IMR-90 (cell line): ENCODE measurements around the gene TMEM72. TPM values are rescaled to one million over a fixed set of nuclear protein-coding genes. Genes with fewer than 3 reads are reported as not detected.

Experiments
- ATAC-seq: fragments of 200-7000 bp; cut with Tn5 transposase; 2 replicates; pipeline ENCODE4 v1.9.1; 2020; ENCODE audit warnings: low read depth, mild to moderate bottlenecking, moderate library complexity
- BruUV-seq: library from RNA; stranded (reverse); fragments of 400-500 nt; replicated peaks from 2 replicates; lab custom pipeline; 2021; lab: Mats Ljungman, UMichigan
- CTCF ChIA-PET: fragments of 300-600 bp; formaldehyde crosslinking; extraction: SDS; loops from one replicate; lab custom pipeline; 2021; ENCODE audit warnings: antibody characterized with exemption; lab: Yijun Ruan, JAX
- POLR2A ChIA-PET: fragments of 300-600 bp; sonication (Branson Sonifier 250); formaldehyde crosslinking; loops from one replicate; lab custom pipeline; 2022; ENCODE audit warnings: antibody characterized with exemption; ENCODE audit not compliant: unreplicated experiment; lab: Charles Lee
- DNase-seq: peaks from one replicate; pipeline ENCODE4 v3.0.0; 2013
- H2AFZ ChIP-seq: replicated peaks from 2 replicates; pipeline ENCODE3; 2013; ENCODE audit warnings: low read length, mild to moderate bottlenecking; ENCODE audit not compliant: poor library complexity
- H2AK5ac ChIP-seq: 2 replicates; pipeline ENCODE4 v1.6.1; 2013; ENCODE audit warnings: low read depth, low read length, inconsistent platforms
- H2AK9ac ChIP-seq: replicated peaks from 2 replicates; pipeline ENCODE3; 2013; ENCODE audit warnings: mild to moderate bottlenecking, low read depth, low read length, moderate library complexity; ENCODE audit not compliant: poor library complexity
- H2BK120ac ChIP-seq: 2 replicates; pipeline ENCODE4 v1.6.1; 2013; ENCODE audit warnings: low read depth, low read length, inconsistent platforms
- H2BK15ac ChIP-seq: 3 replicates; pipeline ENCODE4 v1.6.1; 2013; ENCODE audit warnings: low read depth, low read length, inconsistent platforms
- H2BK20ac ChIP-seq: 2 replicates; pipeline ENCODE4 v1.6.1; 2013; ENCODE audit warnings: low read depth, mild to moderate bottlenecking, inconsistent platforms, low read length, moderate library complexity
- H2BK5ac ChIP-seq: 2 replicates; pipeline ENCODE4 v1.6.1; 2013; ENCODE audit warnings: mild to moderate bottlenecking, low read depth, low read length, inconsistent platforms; ENCODE audit not compliant: poor library complexity, severe bottlenecking
- H3K14ac ChIP-seq: replicated peaks from 2 replicates; pipeline ENCODE4 v1.6.1; 2013; ENCODE audit warnings: low read depth, low read length, inconsistent platforms
- H3K18ac ChIP-seq: 2 replicates; pipeline ENCODE4 v1.6.1; 2013; ENCODE audit warnings: low read depth, low read length, control low read depth
- H3K23ac ChIP-seq: 2 replicates; pipeline ENCODE4 v1.6.1; 2013; ENCODE audit warnings: low read depth, low read length, inconsistent platforms
- H3K27ac ChIP-seq: 2 replicates; pipeline ENCODE4 v1.5.1; 2013; ENCODE audit warnings: mild to moderate bottlenecking, control low read depth, low read length; ENCODE audit not compliant: insufficient read depth
- H3K27me3 ChIP-seq: 2 replicates; pipeline ENCODE4 v1.6.1; 2013; ENCODE audit warnings: low read length; ENCODE audit not compliant: control insufficient read depth, insufficient read depth
- H3K36me3 ChIP-seq: 2 replicates; pipeline ENCODE4 v1.6.1; 2013; ENCODE audit warnings: low read length, mixed read lengths; ENCODE audit not compliant: control insufficient read depth, insufficient read depth
- H3K4ac ChIP-seq: 2 replicates; pipeline ENCODE4 v1.6.1; 2013; ENCODE audit warnings: low read depth, low read length, inconsistent platforms
- H3K4me1 ChIP-seq: 2 replicates; pipeline ENCODE4 v1.6.1; 2013; ENCODE audit warnings: low read length, mixed read lengths; ENCODE audit not compliant: control insufficient read depth, insufficient read depth
- H3K4me2 ChIP-seq: 2 replicates; pipeline ENCODE4 v1.6.1; 2013; ENCODE audit warnings: low read depth, mild to moderate bottlenecking, control low read depth, low read length, moderate library complexity
- H3K4me3 ChIP-seq: 2 replicates; pipeline ENCODE4 v1.5.1; 2013; ENCODE audit warnings: low read depth, mild to moderate bottlenecking, control low read depth, low read length, moderate library complexity; ENCODE audit not compliant: insufficient read depth
- H3K56ac ChIP-seq: 2 replicates; pipeline ENCODE4 v1.6.1; 2013; ENCODE audit warnings: low read length, inconsistent platforms; ENCODE audit not compliant: insufficient read depth; ENCODE audit errors: extremely low read depth
- H3K79me1 ChIP-seq, 2 experiments: 2 replicates each; pipeline ENCODE4 v1.6.1; 2013; ENCODE audit warnings: low read length in 2 of 2, inconsistent platforms in 1 of 2, low read depth in 1 of 2
- H3K9ac ChIP-seq: 2 replicates; pipeline ENCODE4 v1.6.1; 2013; ENCODE audit warnings: low read depth, low read length, control low read depth
- H3K9me1 ChIP-seq: 2 replicates; pipeline ENCODE4 v1.6.1; 2013; ENCODE audit warnings: low read length, inconsistent platforms; ENCODE audit not compliant: insufficient read depth
- H3K9me3 ChIP-seq: 2 replicates; pipeline ENCODE4 v1.6.1; 2013; ENCODE audit warnings: low read length; ENCODE audit not compliant: control insufficient read depth, insufficient read depth
- H4K20me1 ChIP-seq: 2 replicates; pipeline ENCODE4 v1.6.1; 2013; ENCODE audit warnings: low read length, inconsistent platforms; ENCODE audit not compliant: insufficient read depth
- H4K5ac ChIP-seq: 2 replicates; pipeline ENCODE4 v1.6.1; 2013; ENCODE audit warnings: mild to moderate bottlenecking, low read depth, low read length, control low read depth
- H4K8ac ChIP-seq, 2 experiments: 2 replicates each; pipeline ENCODE4 v1.6.1; 2013; ENCODE audit warnings: low read depth in 2 of 2, low read length in 2 of 2, control low read depth in 1 of 2, inconsistent platforms in 1 of 2
- H4K91ac ChIP-seq: 2 replicates; pipeline ENCODE4 v1.6.1; 2013; ENCODE audit warnings: low read depth, low read length, inconsistent platforms; ENCODE audit not compliant: insufficient read depth
- CEBPB ChIP-seq: IDR thresholded peaks from 2 replicates; pipeline ENCODE4 v1.6.1; 2012; ENCODE audit warnings: low read depth, low read length, improper control_type of control experiment
- CHD1 ChIP-seq: IDR thresholded peaks from 2 replicates; pipeline ENCODE4 v1.6.1; 2012; ENCODE audit warnings: low read depth, low read length, improper control_type of control experiment
- FOS ChIP-seq: fragments of 150-350 bp; IDR thresholded peaks from 2 replicates; pipeline ENCODE4 v1.6.1; 2016; ENCODE audit warnings: low read depth, low read length
- MAFK ChIP-seq: IDR thresholded peaks from 2 replicates; pipeline ENCODE4 v1.6.1; 2012; ENCODE audit warnings: low read depth, low read length, improper control_type of control experiment
- MAZ ChIP-seq: IDR thresholded peaks from 2 replicates; pipeline ENCODE4 v1.6.1; 2012; ENCODE audit warnings: low read depth, mild to moderate bottlenecking, low read length, improper control_type of control experiment, moderate library complexity, borderline replicate concordance
- NFE2L2 ChIP-seq: fragments of 150-350 bp; IDR thresholded peaks from 2 replicates; pipeline ENCODE4 v1.6.1; 2016; ENCODE audit warnings: low read depth, mild to moderate bottlenecking, low read length
- POLR2A ChIP-seq: IDR thresholded peaks from 2 replicates; pipeline ENCODE4 v1.6.1; 2012; ENCODE audit warnings: mild to moderate bottlenecking, low read depth, low read length
- RAD21 ChIP-seq: IDR thresholded peaks from 2 replicates; pipeline ENCODE4 v1.6.1; 2012; ENCODE audit warnings: low read length, improper control_type of control experiment
- RCOR1 ChIP-seq: IDR thresholded peaks from 2 replicates; pipeline ENCODE4 v1.6.1; 2012; ENCODE audit warnings: mild to moderate bottlenecking, low read length, improper control_type of control experiment; ENCODE audit not compliant: insufficient replicate concordance
- RFX5 ChIP-seq: IDR thresholded peaks from 2 replicates; pipeline ENCODE4 v1.8.0; 2012; ENCODE audit warnings: low read depth, mild to moderate bottlenecking, low read length, moderate library complexity
- SMC3 ChIP-seq: fragments of 150-350 bp; IDR thresholded peaks from 2 replicates; pipeline ENCODE4 v1.6.1; 2016; ENCODE audit warnings: low read depth, mild to moderate bottlenecking, antibody characterized with exemption, low read length, moderate library complexity
- WGBS, 2 experiments: methylation state at CpG; one replicate each; pipeline versions ENCODE4 v1.1.5 to v1.1.7; 2013; ENCODE audit warnings: missing lambda C conversion rate in 2 of 2; ENCODE audit not compliant: insufficient read length in 1 of 2; ENCODE audit errors: extremely low coverage in 2 of 2; 5-methylcytosine and 5-hydroxymethylcytosine counted together
- dilution Hi-C: fragments of 300-500 bp; cut with HindIII; formaldehyde crosslinking; loops from one replicate; pipeline ENCODE4 v1.14.3; 2018; ENCODE audit warnings: low sequenced_read_pairs; ENCODE audit not compliant: unreplicated experiment
- in situ Hi-C: fragments of 300-500 bp; cut with MboI; formaldehyde crosslinking; loops from 3 replicates; pipeline ENCODE4 v1.14.3; 2019; ENCODE audit warnings: low sequenced_read_pairs, inconsistent platforms, mixed read lengths
- intact Hi-C: fragments of 100-400 bp; cut with micrococcal nuclease; formaldehyde crosslinking; loops from 2 replicates; pipeline ENCODE4 v1.10.0; 2022
- polyA plus RNA-seq, 3 experiments: library from polyadenylated mRNA; depleted of rRNA; stranded (reverse); fragments of >200 nt; gene quantifications; 2 replicates each; pipeline ENCODE4 v1.2.3, GENCODE V29; 2012; ENCODE audit warnings: low replicate concordance in 1 of 3
- total RNA-seq: library from RNA; depleted of rRNA; stranded (reverse); fragments of >200 nt; gene quantifications from 2 replicates; pipeline ENCODE4 v1.2.3, GENCODE V29; 2012
- TF ChIP-seq, protein P1 (sequence below): conservative IDR thresholded peaks from 2 replicates; pipeline ENCODE4 v1.5.1; 2012; ENCODE audit warnings: mild to moderate bottlenecking, low read depth, low read length, improper control_type of control experiment
- TF ChIP-seq, protein P2 (sequence below): fragments of 150-350 bp; IDR thresholded peaks from 2 replicates; pipeline ENCODE4 v1.6.1; 2017; ENCODE audit warnings: mild to moderate bottlenecking, antibody characterized with exemption, low read length, low read depth
- TF ChIP-seq, protein P3 (sequence below): fragments of 150-350 bp; IDR thresholded peaks from 2 replicates; pipeline ENCODE4 v1.6.1; 2016; ENCODE audit warnings: low read depth, mild to moderate bottlenecking, low read length, moderate library complexity, borderline replicate concordance

TMEM72 gene
- total and polyA plus RNA-seq, 2 of the 4 experiments (the other 2 are of a cell fraction) = not detected

DNA sequence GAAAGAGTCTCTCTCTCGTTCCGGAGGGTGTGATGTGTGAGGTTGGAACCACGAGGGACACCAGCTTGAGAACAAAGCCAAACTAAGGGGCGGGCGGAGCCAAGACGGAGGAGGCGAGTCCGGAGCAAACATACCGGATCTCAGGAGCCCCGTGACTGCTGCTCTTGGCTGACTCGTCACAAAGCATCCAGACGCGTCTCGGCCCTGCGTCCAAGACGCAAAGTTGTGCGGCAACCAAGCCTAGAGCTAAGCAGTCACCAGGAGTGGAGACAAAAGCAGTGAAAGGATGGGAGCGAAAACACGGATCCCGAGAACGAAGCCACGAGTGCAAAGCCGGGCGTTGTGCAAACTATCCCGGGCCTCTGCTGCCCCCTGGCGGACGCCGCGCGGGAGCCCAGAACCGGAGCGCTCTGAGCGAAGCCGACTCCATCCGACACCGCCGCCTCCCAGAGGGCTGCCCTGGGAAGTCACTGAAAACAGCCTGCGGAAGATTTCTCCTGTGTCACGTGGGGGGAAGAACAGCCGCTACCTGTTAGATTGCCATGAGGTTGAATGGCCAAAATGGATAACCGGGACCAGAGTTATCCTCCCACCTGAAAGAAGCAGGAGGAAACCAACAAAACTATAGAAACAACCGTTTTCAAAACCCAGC, 46.4 kb upstream of the TMEM72 start:
- H3K27ac ChIP-seq = peak overlapping the region; percentile 65
- H2BK15ac ChIP-seq = peak overlapping the region; percentile 58; the same call in 2 of the 3 replicates
- H3K27me3 ChIP-seq = peaks cover 3% of the 10 kb centered on the region; the same call in 1 of the 2 replicates
- DNase-seq (peak; percentile 75), ATAC-seq (peak; percentile 94)
- H3K23ac ChIP-seq = peak overlapping the region; percentile 57; the same call in 1 of the 2 replicates
- dilution Hi-C loops (no loop called here), intact Hi-C loops (loop anchor here (1.0 to 5.0 kb wide), 5 partner anchors 478 to 1193 kb away; no protein-coding TSS in a partner anchor), in situ Hi-C loops (loop anchor here (5.0 to 25.0 kb wide), 4 partner anchors 472 to 1192 kb away; no protein-coding TSS in a partner anchor)
- H3K36me3 ChIP-seq = no peaks in the 10 kb centered on the region
- H4K5ac ChIP-seq = peak overlapping the region; percentile 78
- peak overlapping the region; percentile 93 for H2BK20ac ChIP-seq
- H4K20me1 ChIP-seq = no peaks in the 10 kb centered on the region
- H3K4me1 ChIP-seq = peaks cover 4% of the 10 kb centered on the region; the same call in 1 of the 2 replicates
- 4% methylated on average over 15 of the region's 42 CpGs; no CpG with 5 or more reads in 1 of the 2 experiments for WGBS, 2 experiments
- H2AK5ac ChIP-seq = peak overlapping the region; percentile 70; the same call in 1 of the 2 replicates
- ChIA-PET POLR2A (no interaction called here), CTCF (interaction anchor here (0.7 to 1.0 kb wide), 2 partner anchors 478 to 1065 kb away, joined by 3 to 4 read pairs; no protein-coding TSS in a partner anchor)
- peak overlapping the region; percentile 62 for H3K56ac ChIP-seq
- peak overlapping the region; percentile 58 for H2BK5ac ChIP-seq
- peak overlapping the region; percentile 96 for H2BK120ac ChIP-seq
- H2AFZ ChIP-seq = peak overlapping the region; percentile 98
- peak overlapping the region; percentile 68 for H3K4me3 ChIP-seq
- H3K14ac ChIP-seq = peak overlapping the region; percentile 97
- H3K4me2 ChIP-seq = peak overlapping the region; percentile 82
- no TSS peak for BruUV-seq
- no peaks in the 10 kb centered on the region for H3K9me3 ChIP-seq
- H4K8ac ChIP-seq = peak overlapping the region; percentile 27 to 92; a peak in 3 of 4 replicates
- peak overlapping the region; percentile 68; the same call in 1 of the 2 replicates for H3K18ac ChIP-seq
- H3K9me1 ChIP-seq = peaks cover 16% of the 10 kb centered on the region
- peak overlapping the region; percentile 85 for H3K4ac ChIP-seq
- H2AK9ac ChIP-seq = peak overlapping the region; percentile 34
- peak overlapping the region; percentile 59 for H3K9ac ChIP-seq
- no peaks in the 10 kb centered on the region for H3K79me1 ChIP-seq
- peak overlapping the region; percentile 95 for H4K91ac ChIP-seq
- TF ChIP-seq SMC3 = peak; percentile 93
- TF ChIP-seq MAFK = no peak
- TF ChIP-seq MAZ = peak; percentile 61; the same call in 1 of the 2 replicates
- TF ChIP-seq, protein P1, sequence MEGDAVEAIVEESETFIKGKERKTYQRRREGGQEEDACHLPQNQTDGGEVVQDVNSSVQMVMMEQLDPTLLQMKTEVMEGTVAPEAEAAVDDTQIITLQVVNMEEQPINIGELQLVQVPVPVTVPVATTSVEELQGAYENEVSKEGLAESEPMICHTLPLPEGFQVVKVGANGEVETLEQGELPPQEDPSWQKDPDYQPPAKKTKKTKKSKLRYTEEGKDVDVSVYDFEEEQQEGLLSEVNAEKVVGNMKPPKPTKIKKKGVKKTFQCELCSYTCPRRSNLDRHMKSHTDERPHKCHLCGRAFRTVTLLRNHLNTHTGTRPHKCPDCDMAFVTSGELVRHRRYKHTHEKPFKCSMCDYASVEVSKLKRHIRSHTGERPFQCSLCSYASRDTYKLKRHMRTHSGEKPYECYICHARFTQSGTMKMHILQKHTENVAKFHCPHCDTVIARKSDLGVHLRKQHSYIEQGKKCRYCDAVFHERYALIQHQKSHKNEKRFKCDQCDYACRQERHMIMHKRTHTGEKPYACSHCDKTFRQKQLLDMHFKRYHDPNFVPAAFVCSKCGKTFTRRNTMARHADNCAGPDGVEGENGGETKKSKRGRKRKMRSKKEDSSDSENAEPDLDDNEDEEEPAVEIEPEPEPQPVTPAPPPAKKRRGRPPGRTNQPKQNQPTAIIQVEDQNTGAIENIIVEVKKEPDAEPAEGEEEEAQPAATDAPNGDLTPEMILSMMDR = peak; percentile 98
- no peak for TF ChIP-seq NFE2L2
- peak; percentile 75 for TF ChIP-seq CEBPB
- no peak for TF ChIP-seq RFX5
- TF ChIP-seq CHD1 = no peak
- TF ChIP-seq, protein P2, sequence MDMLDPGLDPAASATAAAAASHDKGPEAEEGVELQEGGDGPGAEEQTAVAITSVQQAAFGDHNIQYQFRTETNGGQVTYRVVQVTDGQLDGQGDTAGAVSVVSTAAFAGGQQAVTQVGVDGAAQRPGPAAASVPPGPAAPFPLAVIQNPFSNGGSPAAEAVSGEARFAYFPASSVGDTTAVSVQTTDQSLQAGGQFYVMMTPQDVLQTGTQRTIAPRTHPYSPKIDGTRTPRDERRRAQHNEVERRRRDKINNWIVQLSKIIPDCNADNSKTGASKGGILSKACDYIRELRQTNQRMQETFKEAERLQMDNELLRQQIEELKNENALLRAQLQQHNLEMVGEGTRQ = peak; percentile 88
- peak; percentile 94 for TF ChIP-seq RAD21
- TF ChIP-seq, protein P3, sequence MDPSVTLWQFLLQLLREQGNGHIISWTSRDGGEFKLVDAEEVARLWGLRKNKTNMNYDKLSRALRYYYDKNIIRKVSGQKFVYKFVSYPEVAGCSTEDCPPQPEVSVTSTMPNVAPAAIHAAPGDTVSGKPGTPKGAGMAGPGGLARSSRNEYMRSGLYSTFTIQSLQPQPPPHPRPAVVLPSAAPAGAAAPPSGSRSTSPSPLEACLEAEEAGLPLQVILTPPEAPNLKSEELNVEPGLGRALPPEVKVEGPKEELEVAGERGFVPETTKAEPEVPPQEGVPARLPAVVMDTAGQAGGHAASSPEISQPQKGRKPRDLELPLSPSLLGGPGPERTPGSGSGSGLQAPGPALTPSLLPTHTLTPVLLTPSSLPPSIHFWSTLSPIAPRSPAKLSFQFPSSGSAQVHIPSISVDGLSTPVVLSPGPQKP = no peak
- TF ChIP-seq FOS = no peak
- TF ChIP-seq POLR2A = no peak
- TF ChIP-seq RCOR1 = peak; percentile 51
